AG04449 (cell line): ENCODE results near the gene ZCCHC3.

Experiments
- CTCF ChIA-PET: fragments of 350-600 bp; formaldehyde crosslinking; extraction: SDS; loops from one replicate; lab custom pipeline; 2021; ENCODE audit warnings: antibody characterized with exemption; lab: Yijun Ruan, JAX
- POLR2A ChIA-PET: fragments of 400-600, 350-600 bp; formaldehyde crosslinking; extraction: SDS; loops from one replicate; lab custom pipeline; 2020; ENCODE audit warnings: antibody characterized with exemption, inconsistent platforms; lab: Yijun Ruan, JAX
- DNase-seq: peaks from one replicate; pipeline ENCODE4 v3.0.0-alpha.2; 2010; ENCODE audit warnings: low read depth, low spot score
- H3K4me3 ChIP-seq: 2 replicates; pipeline ENCODE4 v1.5.1; 2011; ENCODE audit warnings: low read depth, mild to moderate bottlenecking, control low read depth, low read length
- TF ChIP-seq, protein P1 (sequence below): IDR thresholded peaks from one replicate; pipeline ENCODE4 v1.5.1; 2011; ENCODE audit warnings: mild to moderate bottlenecking, moderate library complexity, low read length, control low read depth, inconsistent platforms; ENCODE audit not compliant: insufficient read depth; ENCODE audit errors: missing control alignments

Gene ZCCHC3

DNA sequence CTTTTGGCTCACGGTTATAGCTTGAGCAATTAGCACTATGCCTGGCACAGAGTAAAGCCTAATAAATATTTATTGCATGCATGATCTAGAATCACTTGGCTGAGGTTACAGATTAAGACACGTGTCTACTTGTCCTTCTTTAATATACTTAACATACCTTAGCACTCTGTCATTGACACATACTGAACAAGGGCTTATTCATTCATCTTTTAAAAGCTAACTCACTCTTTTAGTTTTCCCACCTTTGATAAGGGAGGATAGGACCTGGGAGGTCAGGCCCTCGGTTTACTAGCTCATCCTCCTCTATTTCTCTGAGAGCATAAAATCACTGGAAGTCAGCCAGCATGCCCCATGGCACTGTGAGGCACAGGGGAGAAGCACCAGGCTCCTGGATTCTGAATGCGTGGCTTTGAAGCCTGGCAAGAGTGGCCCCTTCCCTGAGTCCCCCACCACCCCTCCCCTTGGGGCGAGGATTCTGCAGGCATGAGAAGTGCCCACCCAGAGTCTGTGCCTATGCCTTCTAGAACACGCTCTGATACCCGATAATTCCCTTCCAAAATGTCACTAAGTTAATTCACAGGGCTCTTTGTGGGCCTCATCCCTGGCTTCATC, 11.2 kb downstream of the ZCCHC3 start:
- H3K4me3 ChIP-seq, result no peak overlapping the region
- TF ChIP-seq, protein P1, sequence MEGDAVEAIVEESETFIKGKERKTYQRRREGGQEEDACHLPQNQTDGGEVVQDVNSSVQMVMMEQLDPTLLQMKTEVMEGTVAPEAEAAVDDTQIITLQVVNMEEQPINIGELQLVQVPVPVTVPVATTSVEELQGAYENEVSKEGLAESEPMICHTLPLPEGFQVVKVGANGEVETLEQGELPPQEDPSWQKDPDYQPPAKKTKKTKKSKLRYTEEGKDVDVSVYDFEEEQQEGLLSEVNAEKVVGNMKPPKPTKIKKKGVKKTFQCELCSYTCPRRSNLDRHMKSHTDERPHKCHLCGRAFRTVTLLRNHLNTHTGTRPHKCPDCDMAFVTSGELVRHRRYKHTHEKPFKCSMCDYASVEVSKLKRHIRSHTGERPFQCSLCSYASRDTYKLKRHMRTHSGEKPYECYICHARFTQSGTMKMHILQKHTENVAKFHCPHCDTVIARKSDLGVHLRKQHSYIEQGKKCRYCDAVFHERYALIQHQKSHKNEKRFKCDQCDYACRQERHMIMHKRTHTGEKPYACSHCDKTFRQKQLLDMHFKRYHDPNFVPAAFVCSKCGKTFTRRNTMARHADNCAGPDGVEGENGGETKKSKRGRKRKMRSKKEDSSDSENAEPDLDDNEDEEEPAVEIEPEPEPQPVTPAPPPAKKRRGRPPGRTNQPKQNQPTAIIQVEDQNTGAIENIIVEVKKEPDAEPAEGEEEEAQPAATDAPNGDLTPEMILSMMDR, result no peak
- ChIA-PET CTCF (interaction anchor here (0.9 to 3.8 kb wide), 8 partner anchors 9 to 100 kb away, joined by 3 to 33 read pairs (median 4); partner anchors contain the start of genes SOX12 and ZCCHC3), POLR2A (interaction anchor here (1.0 to 3.0 kb wide), 2 partner anchors 8 to 10 kb away, joined by 6 to 17 read pairs; no protein-coding TSS in a partner anchor)
- no peak for DNase-seq

DNA sequence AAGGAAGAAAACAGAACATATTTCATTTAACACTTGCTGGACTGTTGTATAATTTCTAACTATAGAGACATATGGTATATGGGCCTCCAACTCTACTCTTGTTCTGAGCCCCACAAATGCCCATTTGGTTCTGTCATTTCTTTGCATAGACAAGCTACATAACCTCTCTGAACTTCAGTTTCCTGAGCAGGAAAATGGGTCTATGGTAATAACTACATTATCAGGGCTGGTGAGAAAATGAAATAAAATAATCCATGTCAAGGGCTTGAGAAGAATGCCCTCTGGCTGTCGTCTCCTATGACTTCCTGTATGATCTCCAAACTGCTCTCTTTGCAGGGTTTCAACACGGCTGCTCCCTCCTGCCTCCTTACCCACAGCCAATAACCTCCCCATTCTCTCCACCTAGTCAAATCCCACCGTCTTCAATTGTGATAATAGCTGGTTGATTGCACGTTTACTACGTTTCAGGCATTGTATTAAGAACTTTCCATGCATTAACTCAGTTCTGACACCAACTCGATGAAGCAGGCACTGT, 12.0 kb downstream of the ZCCHC3 start:
- peak overlapping the region; percentile 57 for H3K4me3 ChIP-seq
- DNase-seq, result no peak
- CTCF ChIA-PET, result interaction anchor here (0.9 to 3.8 kb wide), 7 partner anchors 10 to 101 kb away, joined by 3 to 33 read pairs (median 4); partner anchors contain the start of genes SOX12 and ZCCHC3
- TF ChIP-seq, protein P1, result no peak
- POLR2A ChIA-PET, result interaction anchor here (1.0 to 3.0 kb wide), 4 partner anchors 9 to 15 kb away, joined by 6 to 17 read pairs (median 12); partner anchors contain the start of gene SOX12

DNA sequence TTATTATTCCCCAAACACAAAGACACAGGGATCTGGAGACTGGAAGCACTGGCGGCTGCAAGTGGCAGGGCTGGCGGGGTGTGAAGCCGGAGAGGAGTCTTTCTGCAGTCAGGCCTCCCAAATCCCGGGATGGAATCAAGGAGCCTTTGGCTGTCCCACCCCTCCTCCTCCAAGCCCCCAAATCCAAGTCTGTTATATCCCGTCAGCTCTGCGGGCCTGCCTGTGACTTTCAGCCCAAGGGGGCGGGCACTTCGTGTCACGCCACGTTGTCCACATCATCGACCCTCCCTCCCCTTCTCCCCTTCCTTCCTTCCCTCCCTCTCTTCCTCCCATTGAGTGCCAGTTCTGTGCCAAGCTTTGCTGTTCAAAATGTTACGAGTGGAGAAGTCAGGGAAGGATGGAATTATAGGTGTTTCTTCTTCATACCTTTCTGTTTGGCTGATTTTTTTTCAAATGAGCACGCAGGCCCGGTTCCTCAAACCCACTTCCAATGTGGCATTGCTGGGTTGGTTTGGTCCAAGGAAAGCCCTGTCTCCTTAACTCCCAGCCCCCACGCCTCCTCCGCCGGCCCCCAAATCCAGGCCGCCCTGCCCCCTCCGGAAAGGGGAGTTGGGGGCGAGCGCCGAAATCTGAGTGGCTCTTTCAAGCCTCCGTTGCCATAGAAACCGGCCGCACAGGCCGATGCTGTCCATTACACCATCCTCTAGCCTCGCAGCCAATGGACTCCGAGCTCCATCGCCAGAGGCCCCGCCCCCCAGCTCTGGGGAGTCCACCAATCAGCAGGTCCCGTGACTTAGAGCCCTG, 12.7 kb downstream of the ZCCHC3 start:
- ChIA-PET CTCF (interaction anchor here (0.9 to 3.8 kb wide), 5 partner anchors 10 to 44 kb away, joined by 3 to 33 read pairs (median 4); partner anchors contain the start of genes SOX12 and ZCCHC3), POLR2A (interaction anchor here (1.0 to 3.0 kb wide), 4 partner anchors 10 to 37 kb away, joined by 4 to 17 read pairs (median 12); partner anchors contain the start of gene SOX12)
- peak; percentile 95 for DNase-seq
- H3K4me3 ChIP-seq, result peak overlapping the region; percentile 57
- TF ChIP-seq, protein P1, result no peak

DNA sequence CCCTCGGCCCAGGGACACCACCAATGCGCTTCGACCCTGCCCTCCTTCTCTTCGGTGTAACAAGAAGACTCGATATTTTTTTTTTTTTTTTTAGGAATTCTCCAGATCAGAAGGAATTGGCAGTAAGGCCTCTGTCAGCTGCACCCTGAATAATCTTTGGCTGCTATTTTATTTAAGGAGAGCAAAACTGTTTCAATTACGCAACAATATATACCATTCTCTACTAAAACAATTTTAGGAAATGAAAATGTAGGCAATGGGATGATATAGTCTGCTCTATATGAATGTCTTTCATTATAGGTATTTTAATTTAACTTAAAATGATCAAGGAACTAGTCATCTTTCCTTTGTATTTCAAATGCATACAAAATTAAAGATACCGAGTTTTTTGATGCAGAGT, 13.3 kb downstream of the ZCCHC3 start:
- DNase-seq, result no peak
- H3K4me3 ChIP-seq, result no peak overlapping the region
- POLR2A ChIA-PET, result interaction anchor here (1.0 to 3.0 kb wide), 4 partner anchors 10 to 37 kb away, joined by 4 to 17 read pairs (median 12); partner anchors contain the start of gene SOX12
- CTCF ChIA-PET, result interaction anchor here (1.2 to 3.8 kb wide), 3 partner anchors 12 to 44 kb away, joined by 3 to 33 read pairs (median 18); partner anchors contain the start of genes SOX12 and ZCCHC3
- TF ChIP-seq, protein P1, result no peak

- H3K4me3 ChIP-seq, result no peak overlapping the region
- DNase-seq, result no peak
- POLR2A ChIA-PET, result interaction anchor here (1.2 kb wide), 1 partner anchor 13 kb away, joined by 5 read pairs; no protein-coding TSS in a partner anchor
- CTCF ChIA-PET, result interaction anchor here (0.7 to 1.8 kb wide), 4 partner anchors 11 to 19 kb away, joined by 3 to 6 read pairs (median 6); no protein-coding TSS in a partner anchor
- TF ChIP-seq, protein P1, result no peak
Observed at GRCh38 chr20:311609-312008, 14.2 kb downstream of the ZCCHC3 start.
